ENCODE data around the gene OR1A2. TPM values are rescaled to one million over a fixed set of nuclear protein-coding genes. Genes with fewer than 3 reads are reported as not detected.

Gene OR1A2
- total RNA-seq, 1 donor = not detected

Other genes starting within 250 kb of the OR1A2 start
- gene OR1D5, start 133.9 kb upstream of the OR1A2 start, total RNA-seq = not detected
- 0.21 TPM for gene OR1D2, start 93.1 kb upstream of the OR1A2 start, total RNA-seq
- gene OR1G1, start 70.0 kb upstream of the OR1A2 start, total RNA-seq = not detected
- not detected for gene OR1A1, start 10.1 kb downstream of the OR1A2 start, total RNA-seq
- not detected for gene OR3A1, start 100.8 kb downstream of the OR1A2 start, total RNA-seq
- 0.63 TPM for gene OR3A2, start 188.8 kb downstream of the OR1A2 start, total RNA-seq
- gene OR1E1, start 200.9 kb downstream of the OR1A2 start, total RNA-seq = 0.10 TPM
- not detected for gene OR3A3, start 213.9 kb downstream of the OR1A2 start, total RNA-seq
- not detected for gene OR1E2, start 236.3 kb downstream of the OR1A2 start, total RNA-seq